NCI-H146 treated with DMSO at 0.1 percent for 48 hours (cell line): Measurements from ENCODE around the gene GHDC.
"Not testable (repeated sequence)": the region's sequence is repeated elsewhere in the genome, so short reads cannot be mapped to it uniquely, and the experiment has no call there.

Experiments used
- DNase-seq: peaks from one replicate; lab custom pipeline; 2025; ENCODE audit not compliant: unreplicated experiment; lab: John Stamatoyannopoulos, UW

GHDC gene

DNA sequence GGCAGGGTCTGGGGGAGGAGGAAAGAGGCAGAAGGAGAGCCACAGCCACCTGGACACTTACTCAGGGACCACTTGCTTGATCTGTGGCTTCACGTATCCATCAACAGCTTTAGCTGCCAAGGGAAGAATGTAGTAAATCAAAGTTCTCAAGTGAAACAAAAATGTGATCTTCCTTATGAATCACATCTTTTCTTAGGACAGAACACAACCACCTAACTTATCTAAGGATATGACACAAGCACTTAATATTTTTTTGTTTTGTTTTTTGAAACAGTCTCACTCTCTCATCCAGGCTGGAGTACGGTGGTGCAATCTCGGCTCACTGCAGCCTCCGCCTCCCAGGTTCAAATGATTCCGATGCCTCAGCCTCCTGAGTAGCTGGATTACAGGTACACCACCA, 8.4 kb upstream of the GHDC start:
- DNase-seq, result no peak

DNA sequence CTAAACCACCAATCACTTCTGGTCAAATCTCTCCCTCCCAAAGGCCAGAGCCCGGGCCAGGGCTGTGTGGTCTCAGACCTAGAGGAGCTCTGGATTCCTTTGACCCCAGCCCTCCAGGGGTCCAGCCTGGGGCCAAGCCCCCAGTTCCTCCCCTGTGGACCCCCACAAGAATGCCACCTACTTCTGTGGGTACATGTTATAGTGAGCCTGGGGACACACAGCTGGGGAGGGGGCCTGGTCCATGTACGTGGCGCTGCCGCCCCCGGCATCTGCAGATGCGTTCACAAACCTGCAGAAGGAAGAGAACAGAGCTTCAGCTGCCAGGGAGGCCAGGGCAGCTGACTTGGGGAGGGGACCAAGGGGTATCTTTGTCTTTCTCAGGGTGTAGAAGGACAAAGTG, 7.9 kb upstream of the GHDC start:
- no peak for DNase-seq

DNA sequence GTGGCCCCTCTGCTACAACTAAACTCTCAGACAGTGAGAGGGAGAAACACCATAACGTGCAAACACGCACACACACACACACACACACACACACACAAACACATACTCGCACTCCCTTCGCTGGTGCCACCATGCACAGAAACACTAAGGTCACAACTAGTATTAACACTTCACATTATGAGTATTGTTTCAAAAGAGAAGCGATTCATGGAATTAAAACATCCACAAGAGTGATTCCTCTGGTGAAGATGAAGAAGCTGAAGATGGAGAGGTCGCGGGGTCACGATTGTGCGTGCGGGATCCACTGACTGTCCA, 7.1 kb upstream of the GHDC start:
- no peak for DNase-seq

DNA sequence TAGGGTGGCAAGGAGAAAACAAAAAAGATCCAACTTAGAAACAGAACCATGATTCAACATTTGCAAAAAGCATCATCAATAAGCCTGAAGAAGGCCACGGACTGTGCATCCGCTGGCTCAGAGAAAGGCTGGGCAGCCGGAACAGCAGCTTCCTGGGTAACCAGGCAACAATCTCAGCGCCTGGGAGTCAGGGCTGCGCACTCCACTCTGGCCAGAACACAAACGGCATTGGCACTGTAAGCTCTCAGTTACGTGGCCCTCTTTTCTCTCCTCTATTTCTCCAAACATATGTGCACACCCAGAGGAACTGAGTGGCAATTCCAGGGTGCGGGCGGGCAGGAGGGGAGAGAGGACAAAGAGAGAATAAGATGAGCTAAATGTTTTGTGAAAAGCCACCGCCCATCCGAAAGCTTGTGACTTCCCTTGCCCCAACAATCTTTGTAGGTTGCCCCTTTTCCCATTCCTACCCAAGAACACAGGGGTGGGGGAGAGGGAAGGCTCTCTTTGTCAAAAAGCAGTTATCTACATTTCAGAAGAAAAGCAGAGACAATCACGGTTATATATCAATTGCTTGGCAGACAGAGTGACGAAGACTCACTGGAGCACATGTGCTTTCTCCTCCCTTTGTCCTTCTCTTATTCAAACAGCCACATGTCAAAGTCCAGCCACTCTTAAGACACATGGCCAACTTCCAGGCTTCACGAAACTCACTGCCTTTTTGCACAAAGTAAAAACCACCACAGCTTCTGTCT, 6.6 kb upstream of the GHDC start:
- no peak for DNase-seq

DNA sequence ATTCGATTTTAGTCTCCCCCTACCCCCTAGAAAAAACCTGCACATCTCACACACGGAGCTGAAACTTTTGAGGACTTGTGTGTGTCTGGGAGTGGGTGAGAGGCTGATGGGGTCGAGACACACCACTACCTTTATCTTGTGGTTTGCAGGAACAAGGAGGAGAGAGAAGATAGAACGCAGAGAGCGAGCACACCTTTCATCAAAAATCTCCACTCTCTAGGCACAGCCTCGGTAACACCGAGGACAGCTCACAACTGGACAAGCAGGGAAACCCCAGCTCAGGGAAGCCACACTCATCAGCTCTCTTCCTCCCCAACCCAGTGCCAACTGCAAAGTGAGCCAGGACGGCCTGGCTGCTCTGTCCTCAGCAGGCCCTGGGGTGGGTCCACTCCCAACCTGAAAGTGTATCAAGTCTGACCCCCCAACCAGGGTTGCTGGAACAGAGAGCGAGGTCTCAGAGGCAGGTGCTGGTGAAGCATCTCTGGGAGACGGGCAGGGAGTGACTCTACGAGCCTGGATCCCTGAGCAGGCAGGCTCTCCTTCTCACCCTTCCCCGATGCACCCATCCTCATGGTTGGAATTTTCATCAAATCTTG, 5.2 kb upstream of the GHDC start:
- DNase-seq, result no peak

DNA sequence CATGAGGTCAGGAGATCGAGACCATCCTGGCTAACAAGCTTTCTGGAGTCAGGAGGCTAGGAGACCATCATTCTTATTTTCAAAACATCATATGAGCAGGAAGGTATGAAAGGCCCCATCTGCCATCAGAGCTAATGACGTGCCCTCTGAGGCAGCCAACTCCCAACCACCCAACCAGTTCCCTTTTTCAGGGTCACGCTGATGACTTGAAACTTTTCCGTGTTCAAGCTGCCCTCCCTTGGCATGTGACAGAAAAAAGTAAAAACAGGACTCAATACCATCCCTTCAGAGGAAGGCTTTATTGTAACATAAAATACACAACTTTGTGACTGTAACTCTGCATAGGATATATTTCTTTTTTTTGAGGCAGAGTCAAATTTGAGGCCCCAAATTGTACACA, 4.6 kb upstream of the GHDC start:
- no peak for DNase-seq

DNA sequence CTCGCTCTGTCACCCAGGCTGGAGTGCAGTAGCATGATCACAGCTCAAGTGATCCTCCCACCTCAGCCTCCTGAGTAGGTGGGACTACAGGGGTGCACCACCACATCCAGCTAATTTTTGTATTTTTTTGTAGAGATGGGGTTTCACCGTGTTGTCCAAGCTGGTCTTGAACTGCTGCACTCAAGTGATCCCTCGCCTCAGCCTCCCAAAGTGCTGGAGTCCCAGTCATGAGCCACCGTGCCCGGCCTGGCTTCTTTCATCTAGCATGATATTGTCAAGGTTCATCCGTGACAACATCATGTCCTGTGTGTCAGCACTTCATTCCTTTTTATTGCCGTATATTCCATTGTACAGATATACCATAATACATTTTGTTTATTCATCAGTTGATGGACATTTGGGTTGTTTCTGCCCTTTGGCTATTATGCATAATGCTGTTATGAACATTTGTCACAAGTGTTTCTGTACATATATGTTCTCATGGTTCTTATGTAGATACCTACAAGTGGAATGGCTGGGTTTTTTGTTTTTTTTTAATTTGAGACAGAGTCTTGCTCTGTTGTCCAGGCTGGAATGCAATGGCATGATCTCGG, 3.4 kb upstream of the GHDC start:
- no peak for DNase-seq

DNA sequence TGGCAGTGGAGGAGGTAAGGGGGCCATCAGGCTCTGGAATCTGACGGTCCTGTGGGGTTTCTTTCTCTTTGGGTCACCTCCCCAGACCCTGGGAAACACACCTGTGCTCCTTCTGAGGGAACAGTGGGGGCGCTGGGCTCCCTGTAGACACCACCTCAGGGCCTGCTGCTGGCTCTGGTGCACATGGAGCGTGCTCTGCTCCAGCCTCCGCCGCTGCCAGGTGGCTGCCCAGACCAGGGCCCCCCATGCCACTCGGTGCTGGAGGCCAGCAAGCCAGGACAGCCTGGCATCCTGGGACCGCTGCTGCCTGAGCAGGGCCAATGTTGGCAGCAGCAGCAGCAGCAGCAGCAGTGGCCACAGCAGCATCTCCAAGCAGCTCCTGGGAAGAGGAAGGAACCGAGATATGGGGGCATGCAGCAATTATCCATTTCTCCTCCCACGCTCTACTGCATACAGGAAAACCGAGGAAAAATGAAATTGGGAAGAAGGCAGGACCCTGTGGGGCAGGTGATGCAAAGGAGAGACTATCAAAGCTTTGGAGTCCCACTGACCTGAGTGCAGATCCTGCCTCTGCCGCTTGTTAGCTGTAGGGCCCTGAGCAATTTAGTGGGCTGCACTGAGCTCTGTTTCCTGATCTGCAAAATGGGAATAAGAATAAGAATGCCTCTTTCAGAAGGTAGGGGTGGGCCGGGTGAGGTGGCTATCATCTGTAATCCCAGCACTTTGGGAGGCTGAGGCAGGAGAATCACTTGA, 902 bp downstream of the GHDC start:
- DNase-seq, result no peak

DNA sequence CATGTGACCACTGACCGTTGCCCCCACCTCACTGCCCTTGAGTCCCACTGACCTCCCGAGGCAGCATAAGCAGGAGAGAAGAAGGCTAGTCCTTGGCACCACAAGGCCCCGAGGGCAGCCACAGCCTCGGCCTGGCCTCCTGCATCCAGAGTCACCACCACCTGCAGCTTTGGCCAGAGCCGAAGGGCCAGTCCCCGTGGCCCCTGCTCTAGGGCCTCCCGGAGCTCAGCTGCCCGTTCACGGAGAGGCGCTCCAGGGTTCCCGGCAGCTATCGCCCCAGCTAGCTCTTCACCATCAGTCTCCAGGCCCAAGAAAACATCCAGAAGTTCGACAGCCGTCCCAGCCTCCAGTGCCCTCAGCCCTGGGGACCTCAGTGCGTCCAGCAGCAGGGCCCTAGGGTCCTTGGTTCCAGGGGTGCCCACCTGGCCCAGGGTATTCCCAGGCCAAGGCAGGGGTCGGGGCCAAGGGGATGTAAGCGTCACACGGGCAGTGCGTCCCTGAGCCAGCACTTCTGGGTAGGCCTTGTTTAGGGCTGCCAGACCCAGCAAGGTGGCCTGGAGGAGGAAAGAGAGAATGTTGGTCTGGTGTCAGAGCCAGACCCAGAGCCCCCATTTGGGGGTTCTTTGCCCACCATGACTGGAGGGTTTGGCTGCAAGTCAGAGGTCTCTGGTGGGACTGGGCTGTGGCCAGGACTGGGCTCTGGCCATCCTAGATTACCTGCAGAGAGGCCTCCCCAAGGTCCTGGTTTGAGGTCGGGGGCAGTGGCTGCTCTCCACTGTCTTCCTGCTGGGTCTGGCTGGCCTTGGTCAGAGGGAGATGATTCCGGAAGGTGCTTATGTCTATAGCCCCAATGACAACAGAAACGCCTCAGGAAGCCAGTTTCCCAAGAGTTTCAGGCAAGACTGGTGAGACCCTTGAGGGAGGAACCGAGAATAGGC, 1.8 kb downstream of the GHDC start:
- no peak for DNase-seq

DNA sequence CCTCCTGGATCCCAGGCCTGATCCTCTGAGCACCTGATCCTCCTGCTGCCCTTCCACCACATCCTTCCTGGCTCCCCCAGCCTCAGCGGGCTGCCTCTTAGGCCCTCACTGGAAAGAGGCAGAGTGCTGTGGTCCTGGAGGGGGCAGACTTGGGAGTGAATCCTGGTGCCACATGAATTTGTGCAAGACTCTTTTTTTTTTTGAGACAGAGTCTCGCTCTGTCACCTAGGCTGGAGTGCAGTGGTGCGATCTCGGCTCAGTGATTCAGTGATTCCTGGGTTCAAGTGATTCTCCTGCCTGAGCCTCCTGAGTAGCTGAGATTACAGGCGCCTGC, 3.1 kb downstream of the GHDC start:
- DNase-seq, result no peak

DNA sequence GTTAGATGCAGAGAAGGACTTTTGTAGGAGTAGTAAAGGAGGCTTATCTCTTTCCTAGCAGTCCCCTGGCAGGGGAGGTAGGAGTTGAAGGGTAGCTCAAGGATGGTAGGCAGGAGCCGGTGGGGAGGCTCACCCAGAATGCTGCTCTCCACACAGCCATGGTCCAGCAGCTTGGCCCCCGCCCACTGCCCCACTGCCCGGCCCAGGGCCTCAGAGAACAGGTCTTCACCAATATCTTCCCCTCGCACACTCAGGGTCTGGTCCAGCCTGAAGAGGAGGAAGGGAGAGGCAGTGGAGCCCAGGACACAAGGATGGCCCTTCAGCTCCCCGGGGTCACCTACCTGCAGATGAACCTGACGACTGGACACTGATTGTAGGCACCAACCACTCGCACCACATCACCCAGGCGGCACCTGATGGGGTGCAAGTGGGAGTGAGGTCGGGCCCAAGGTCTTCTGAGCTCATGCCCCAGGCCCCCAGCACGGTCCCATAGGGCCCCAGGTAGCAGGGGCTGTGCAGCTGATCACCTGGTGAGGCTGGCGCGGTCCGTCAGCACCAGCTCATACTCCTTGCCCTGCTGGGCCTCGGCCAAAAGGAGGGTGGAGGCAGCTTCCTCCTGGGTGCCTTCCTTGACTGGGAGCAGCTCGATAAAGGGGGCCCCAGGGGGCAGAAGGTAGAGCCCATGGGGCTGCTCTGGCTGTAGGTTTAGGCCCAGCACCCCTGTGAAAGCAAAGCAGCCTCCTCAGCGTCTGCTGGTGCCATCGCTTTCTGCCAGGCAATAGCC, 3.6 kb downstream of the GHDC start:
- no peak for DNase-seq

DNA sequence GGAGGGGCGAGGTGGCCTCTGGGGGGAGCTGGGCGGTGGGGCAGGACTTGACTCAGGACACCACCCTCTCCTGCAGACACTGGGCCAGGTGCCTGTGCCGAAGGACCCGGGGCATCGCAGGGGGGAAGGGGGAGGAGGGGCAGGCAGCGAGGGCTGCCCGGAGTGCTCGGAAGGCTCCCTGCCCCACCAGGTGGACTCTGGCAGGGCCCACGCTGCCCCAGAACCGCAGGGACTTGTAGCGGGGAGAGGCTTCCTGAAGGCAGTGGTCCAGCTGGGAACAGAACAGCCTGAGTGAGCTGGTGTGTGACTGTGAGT, 4.7 kb downstream of the GHDC start:
- DNase-seq, result no peak

DNA sequence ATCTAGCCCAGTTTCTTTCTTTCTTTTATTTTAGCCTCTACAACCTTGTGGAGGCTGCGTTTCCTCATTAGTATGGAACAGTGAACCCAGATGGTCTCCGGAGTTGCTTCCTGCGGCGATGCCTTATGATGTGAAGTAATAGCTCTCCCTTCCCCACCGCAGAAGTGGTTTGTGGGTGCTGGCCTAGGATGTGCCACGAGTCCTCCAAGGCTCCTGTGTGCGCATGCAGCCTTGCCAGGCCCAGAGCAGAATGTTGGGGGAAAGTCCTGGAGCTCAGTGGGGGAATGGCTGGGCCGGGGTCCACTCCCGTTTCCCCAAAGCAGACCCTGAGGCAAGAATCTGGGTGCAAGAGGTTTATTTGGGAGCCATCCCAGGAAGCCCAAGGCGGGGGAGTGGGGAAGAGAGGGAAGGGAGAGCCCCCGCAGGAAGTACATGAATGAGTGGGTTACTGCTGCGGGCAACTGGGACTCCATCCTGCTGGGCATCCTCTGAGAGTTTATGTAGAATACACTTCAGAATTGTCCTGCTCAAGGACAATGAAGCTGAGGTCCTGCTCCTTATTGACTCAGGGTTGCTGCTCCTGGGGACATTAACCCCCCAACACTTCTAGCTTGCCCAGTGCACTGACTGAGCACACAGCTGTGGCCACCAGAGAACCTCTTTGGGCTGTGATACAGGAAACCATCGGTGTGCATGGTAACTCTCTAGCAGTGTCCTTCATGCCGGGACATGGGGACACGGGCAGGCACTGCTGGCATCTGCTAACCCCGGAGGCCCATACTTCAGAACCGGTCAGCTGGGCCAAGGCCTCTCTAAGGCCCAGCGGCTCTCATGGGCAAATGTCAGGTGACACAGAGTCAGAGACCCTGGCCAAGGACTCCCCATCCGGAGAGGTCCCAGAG, 5.3 kb downstream of the GHDC start:
- no peak for DNase-seq

DNA sequence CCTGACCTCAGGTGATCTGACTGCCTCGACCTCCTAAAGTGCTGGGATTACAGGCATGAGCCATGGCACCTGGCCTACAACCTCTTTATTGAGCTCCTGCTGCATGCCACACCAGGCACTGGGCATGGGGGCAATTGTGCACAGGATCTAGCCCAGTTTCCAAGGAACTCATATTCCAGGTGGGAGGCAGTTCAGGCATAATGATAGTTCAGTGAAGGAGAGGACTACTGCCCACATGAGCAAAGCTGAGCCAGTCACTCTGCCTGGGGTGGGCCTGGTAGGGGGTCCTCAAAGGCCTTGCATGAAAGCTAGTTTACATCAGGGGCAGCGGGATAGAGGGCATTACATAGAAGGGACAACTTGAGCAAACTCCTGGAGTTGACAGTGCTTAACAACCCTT, 6.5 kb downstream of the GHDC start:
- no peak for DNase-seq

DNA sequence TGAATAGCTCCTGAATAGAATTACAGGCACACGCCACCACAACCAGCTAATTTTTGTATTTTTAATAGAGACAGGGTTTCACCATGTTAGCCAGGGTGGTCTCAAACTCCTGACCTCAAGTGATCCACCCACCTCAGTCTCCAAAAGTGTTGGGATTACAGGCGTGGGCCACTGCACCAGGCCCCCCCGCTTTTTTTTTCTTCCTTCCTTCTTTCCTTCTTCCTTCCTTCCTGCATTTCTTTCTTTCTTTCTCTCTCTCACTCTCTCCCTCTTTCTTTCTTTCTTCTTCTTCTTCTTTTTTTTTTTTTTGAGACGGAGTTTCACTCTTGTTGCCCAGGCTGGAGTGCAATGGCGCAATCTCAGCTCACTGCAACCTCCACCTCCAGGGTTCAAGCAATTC, 8.1 kb downstream of the GHDC start:
- DNase-seq, result not testable (repeated sequence)

DNA sequence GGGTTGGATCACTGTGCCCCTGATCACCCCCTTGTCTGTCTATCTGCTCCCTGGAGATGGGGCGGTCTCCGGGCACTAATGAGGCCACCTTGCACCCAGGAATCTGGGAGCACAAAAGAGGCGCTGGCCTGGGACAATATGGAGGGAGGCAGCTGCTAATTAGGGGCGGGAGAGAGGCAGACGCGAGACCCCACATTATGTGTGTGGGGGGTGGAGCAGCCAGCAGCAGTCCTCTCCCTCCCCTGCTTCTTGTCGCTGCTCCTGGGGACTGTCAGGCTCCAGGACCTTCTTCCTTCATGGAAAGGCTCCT, 8.7 kb downstream of the GHDC start:
- no peak for DNase-seq

DNA sequence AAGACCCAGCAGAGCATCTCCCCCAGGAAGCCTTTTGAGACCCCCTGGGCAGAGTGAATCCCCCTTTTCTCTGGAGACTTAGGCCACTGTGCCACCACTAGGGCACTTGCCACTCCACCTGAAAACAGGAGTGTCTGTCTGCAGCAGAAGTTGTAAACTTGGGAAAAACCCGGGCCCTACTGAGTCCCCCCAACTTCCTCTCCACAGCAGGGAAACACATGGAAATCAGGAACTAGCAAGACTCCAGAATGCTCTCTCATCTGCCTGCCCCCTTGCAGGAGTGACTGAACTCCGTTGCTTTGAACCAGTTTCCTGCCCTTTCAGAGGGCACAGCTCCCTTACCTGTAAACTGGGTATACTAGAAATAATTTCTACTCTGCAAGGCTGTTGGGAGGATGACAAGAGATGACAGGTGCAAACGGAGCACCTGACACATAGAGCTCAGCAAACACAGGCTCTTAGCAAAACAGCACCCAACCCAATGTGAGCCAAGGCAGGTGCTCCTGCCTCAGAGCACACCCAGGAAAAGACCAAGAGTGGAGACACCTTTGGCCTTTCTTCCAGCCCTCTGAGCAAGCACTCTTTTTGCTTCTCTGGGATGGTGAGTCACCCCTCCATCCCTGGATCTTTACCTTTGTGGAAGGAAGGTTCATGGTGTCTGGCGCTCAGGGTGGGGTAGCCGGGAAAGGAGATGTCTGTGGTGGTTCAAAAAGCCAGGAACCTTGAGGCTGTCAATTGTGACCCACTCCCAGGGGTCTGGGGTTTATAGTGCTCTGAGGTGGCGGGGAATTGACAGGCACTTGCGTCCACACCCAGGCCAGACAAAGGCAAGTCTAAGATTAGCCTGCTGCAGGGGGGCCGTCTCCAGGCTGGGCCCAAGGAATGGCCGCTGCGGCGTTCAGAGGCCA, 9.3 kb downstream of the GHDC start, which contains the start of gene HCRT:
TSS of gene HCRT (minus strand) at position 740 of the 908 bp plus-strand sequence. CDS start at position 653, 87 bp downstream.
- DNase-seq, result no peak
